Heart right ventricle (tissue), 16 donors: ENCODE data around the gene CSMD2. TPM values are rescaled to one million over a fixed set of nuclear protein-coding genes. Genes with fewer than 3 reads are reported as not detected.

Experiments used
- ATAC-seq, 8 donors: fragments of 200-7000 bp; cut with Tn5 transposase; one replicate each; pipeline ENCODE4 v1.9.1; 2020; ENCODE audit warnings: mild to moderate bottlenecking in 8 of 8, moderate library complexity in 8 of 8, moderate number of reproducible peaks in 1 of 8
- DNase-seq, 2 donors: peaks; one replicate each; pipeline ENCODE4 v3.0.0-alpha.2; 2020
- H3K27ac ChIP-seq, 10 donors: fragments of 200-600 bp; sonication (generic) in 2 of 10; one replicate each; pipeline versions ENCODE4 v1.5.0 to v1.8.0; 2020 to 2022; ENCODE audit warnings: mild to moderate bottlenecking in 3 of 10
- H3K27me3 ChIP-seq, 7 donors: fragments of 200-600 bp; one replicate each; pipeline ENCODE4 v1.8.0; 2021 to 2022; ENCODE audit warnings: mild to moderate bottlenecking in 2 of 7
- H3K36me3 ChIP-seq, 9 donors: fragments of 200-600 bp; sonication (generic) in 1 of 9; one replicate each; pipeline versions ENCODE4 v1.5.0 to v1.8.0; 2020 to 2022; ENCODE audit warnings: mild to moderate bottlenecking in 2 of 9
- H3K4me1 ChIP-seq, 9 donors: fragments of 200-600 bp; sonication (generic) in 1 of 9; one replicate each; pipeline versions ENCODE4 v1.5.0 to v1.8.0; 2020 to 2022; ENCODE audit warnings: mild to moderate bottlenecking in 4 of 9
- H3K4me3 ChIP-seq, 10 donors: fragments of 200-600 bp; sonication (generic) in 2 of 10; one replicate each; pipeline versions ENCODE4 v1.5.0 to v1.8.0; 2020 to 2022; ENCODE audit warnings: mild to moderate bottlenecking in 7 of 10, moderate library complexity in 2 of 10
- H3K9me3 ChIP-seq, 11 donors: fragments of 200-600 bp in 10 of 11; sonication (generic) in 2 of 11; one replicate each; pipeline versions ENCODE4 v1.5.0 to v1.8.0; 2013 to 2022; ENCODE audit warnings: mild to moderate bottlenecking in 2 of 11, control low read depth in 1 of 11, moderate library complexity in 1 of 11
- WGBS, 2 donors: extraction: QIAGEN DNeasy Blood & Tissue Kit; methylation state at CpG; one replicate each; pipeline ENCODE4 v1.1.7; 2013; ENCODE audit warnings: inconsistent platforms in 1 of 2; 5-methylcytosine and 5-hydroxymethylcytosine counted together
- intact Hi-C, 10 donors: fragments of 100-400 bp; cut with DNase I; formaldehyde crosslinking; loops; one replicate each; pipeline versions ENCODE4 v1.11.1 to v1.14.2; 2022
- polyA plus RNA-seq, 2 donors: library from polyadenylated mRNA; stranded (reverse); fragments of 200-250 nt; gene quantifications; one replicate each; pipeline ENCODE4 v1.2.3, GENCODE V29; 2013
- total RNA-seq, 10 donors: library from RNA; stranded (reverse); fragmentation: NEBNext Ultra II Directional in 3 of 10; extraction: Animal tissue kit (Norgen Biotek cat#: 25700) in 3 of 10; gene quantifications; one replicate each; pipeline versions ENCODE4 v1.2.1 to v1.2.4, GENCODE V29; 2021 to 2023
- TF ChIP-seq, protein P1 (sequence below), 9 donors: fragments of 200-600 bp; sonication (generic) in 2 of 9; IDR thresholded peaks; one replicate each; pipeline versions ENCODE4 v1.5.0 to v1.8.0; 2021 to 2022; ENCODE audit warnings: antibody characterized with exemption in 9 of 9, mild to moderate bottlenecking in 5 of 9, moderate library complexity in 1 of 9
- donor health status: Arrhythmogenic right ventricular cardiomyopathy.
- donor health status: ischemic (EF 13 %, LVEDD 7.1; RV severe dilation, severe dysfunction).
- donor health status: healthy with polysubstance abuse.
- donor health status: DM: no; HTN: yes; CAD: no.
- donor health status: DM: no; HTN: no; CAD: no.
- donor health status: ischemic (EF 25% LVEDD 6.9; RV normal size, moderate dysfunction).
- donor health status: ischemic (EF 25% LVEDD 5.7; RV mildly dilated, moderate dysfunction).
- donor health status: healthy.
- donor health status: DM: yes; HTN: yes; CAD: no.
- donor health status: Ischemic cardiomyopathy.
- donor health status: ischemic (EF 35%, LVEDD 5.7; RV mildly dilated, moderate dysfunction).
- donor health status: nonischemic (EF 11% LVEDD 7.7; RV severe dilation, severe dysfunction).
- donor health status: DM: yes; HTN: yes; CAD: no.
- donor health status: PGD.
- donor health status: ischemic (EF 29% LVEDD 5.4; RV normal size, mild dysfunction).
- donor health status: nonischemic (EF 23%, LVEDD 6.1; RV moderate dilation, normal function).

The CSMD2 gene
- total and polyA plus RNA-seq, 12 donors, result 0.04 to 0.97 (median 0.14) TPM; not detected in 1

DNA sequence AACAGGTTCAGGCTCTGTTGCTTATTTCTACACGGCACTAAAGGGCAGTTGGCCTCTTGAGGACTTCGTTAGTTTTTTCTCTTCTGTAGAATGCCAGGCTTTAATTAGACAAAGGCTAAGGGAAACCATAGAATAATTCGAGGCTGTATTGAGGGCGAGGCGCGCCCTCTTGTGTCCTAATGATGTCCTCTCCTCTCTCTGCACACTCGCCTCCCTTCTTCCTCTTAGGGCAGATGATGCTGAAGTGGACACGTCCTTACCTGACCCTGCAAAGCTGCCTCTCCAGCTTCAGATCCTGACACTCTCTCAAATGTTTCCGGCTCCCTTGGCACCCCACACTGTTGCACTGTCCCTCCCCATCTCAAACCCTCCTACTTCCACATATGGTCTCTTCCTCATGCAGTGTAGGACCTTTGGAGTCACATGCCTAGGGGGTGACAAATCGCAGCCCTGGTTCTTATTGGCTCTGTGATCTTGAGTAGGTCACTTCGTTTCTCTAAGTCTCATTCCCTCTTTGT is 694.5 kb downstream of the CSMD2 start:
- DNase-seq (peak; percentile 72 to 78), ATAC-seq (peak; percentile 47 to 69 (median 60))
- peaks cover 5 to 66% (median 49%) of the 10 kb centered on the region in 9 donors for H3K4me1 ChIP-seq
- H3K27ac ChIP-seq, result peak overlapping the region in 7 of 10 donors; percentile 36 to 92 (median 81)
- TF ChIP-seq, protein P1, sequence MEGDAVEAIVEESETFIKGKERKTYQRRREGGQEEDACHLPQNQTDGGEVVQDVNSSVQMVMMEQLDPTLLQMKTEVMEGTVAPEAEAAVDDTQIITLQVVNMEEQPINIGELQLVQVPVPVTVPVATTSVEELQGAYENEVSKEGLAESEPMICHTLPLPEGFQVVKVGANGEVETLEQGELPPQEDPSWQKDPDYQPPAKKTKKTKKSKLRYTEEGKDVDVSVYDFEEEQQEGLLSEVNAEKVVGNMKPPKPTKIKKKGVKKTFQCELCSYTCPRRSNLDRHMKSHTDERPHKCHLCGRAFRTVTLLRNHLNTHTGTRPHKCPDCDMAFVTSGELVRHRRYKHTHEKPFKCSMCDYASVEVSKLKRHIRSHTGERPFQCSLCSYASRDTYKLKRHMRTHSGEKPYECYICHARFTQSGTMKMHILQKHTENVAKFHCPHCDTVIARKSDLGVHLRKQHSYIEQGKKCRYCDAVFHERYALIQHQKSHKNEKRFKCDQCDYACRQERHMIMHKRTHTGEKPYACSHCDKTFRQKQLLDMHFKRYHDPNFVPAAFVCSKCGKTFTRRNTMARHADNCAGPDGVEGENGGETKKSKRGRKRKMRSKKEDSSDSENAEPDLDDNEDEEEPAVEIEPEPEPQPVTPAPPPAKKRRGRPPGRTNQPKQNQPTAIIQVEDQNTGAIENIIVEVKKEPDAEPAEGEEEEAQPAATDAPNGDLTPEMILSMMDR (IDR thresholded peaks at IDR 0.05), result peak; percentile 54 to 95 (median 88)
- no peaks in the 10 kb centered on the region for H3K27me3 ChIP-seq
- intact Hi-C loops, result loop anchor here (1.0 to 10.0 kb wide), 15 partner anchors 103 to 346 kb away; no protein-coding TSS in a partner anchor
- H3K9me3 ChIP-seq, result no peaks in the 10 kb centered on the region
- 2% methylated on average over 11 of the region's 11 CpGs for WGBS, 2 donors
- H3K36me3 ChIP-seq, result no peaks in the 10 kb centered on the region
- H3K4me3 ChIP-seq, result no peak overlapping the region

DNA sequence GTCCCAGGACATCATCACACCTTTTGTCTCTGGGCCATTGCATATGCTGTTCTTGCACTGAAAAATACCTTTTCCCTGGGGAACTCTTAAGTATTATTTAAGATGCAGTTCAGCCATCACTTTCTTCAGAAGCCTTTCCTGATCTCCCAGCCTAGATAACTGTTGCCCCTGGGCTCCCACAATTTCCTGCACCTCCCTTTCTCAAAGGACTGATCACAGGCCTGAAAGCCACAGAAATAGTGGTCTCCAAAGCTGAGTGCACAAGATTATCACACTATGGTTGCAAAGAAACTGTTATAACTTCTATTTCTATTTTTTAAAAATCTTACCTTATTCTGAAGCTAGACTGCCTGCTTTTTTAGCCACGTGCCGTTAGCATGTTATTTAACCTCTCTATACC is 695.3 kb downstream of the CSMD2 start:
- Histone ChIP-seq H3K4me3 (no peak overlapping the region), H3K9me3 (no peaks in the 10 kb centered on the region), H3K27ac (peak overlapping the region in 2 of 10 donors; percentile 33 to 81), H3K27me3 (no peaks in the 10 kb centered on the region), H3K36me3 (no peaks in the 10 kb centered on the region), H3K4me1 (peaks cover 5 to 59% (median 50%) of the 10 kb centered on the region in 9 donors)
- no peak for DNase-seq
- TF ChIP-seq, protein P1 (IDR thresholded peaks at IDR 0.05), result no peak
- 95% methylated on average over 2 of the region's 2 CpGs for WGBS, 2 donors
- intact Hi-C loops, result loop anchor here (1.0 to 10.0 kb wide), 22 partner anchors 95 to 375 kb away; no protein-coding TSS in a partner anchor
- ATAC-seq, result no peak

DNA sequence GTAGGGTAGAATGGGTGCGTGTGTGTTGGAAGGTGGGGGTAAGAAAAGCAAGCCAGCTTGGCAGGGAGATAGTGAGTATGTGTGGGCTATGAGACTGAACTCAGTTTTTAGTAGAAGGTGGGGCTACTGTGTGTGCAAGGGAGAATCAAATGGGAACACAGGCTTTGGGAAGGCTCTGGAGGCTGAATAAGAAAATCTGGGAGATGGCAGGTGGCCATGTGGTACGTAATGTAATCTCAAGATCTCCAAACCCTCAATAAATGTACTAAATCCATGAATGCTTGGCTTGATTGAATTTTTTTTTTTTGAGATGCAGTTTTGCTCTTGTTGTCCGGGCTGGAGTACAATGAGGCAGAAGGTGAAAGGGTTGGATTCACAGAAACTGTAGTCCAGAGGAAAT is 696.1 kb downstream of the CSMD2 start:
- ATAC-seq (no peak), DNase-seq (no peak)
- WGBS, 2 donors, result 84 to 88% methylated on average over 3 of the region's 3 CpGs
- TF ChIP-seq, protein P1 (IDR thresholded peaks at IDR 0.05), result no peak
- Histone ChIP-seq H3K27me3 (no peaks in the 10 kb centered on the region), H3K36me3 (no peaks in the 10 kb centered on the region), H3K27ac (no peak overlapping the region), H3K4me1 (peaks cover 5 to 52% (median 43%) of the 10 kb centered on the region in 9 donors), H3K4me3 (no peak overlapping the region), H3K9me3 (no peaks in the 10 kb centered on the region)
- intact Hi-C loops, result loop anchor here in 8 of 10 donors (5.0 to 10.0 kb wide), 10 partner anchors 94 to 374 kb away; no protein-coding TSS in a partner anchor

DNA sequence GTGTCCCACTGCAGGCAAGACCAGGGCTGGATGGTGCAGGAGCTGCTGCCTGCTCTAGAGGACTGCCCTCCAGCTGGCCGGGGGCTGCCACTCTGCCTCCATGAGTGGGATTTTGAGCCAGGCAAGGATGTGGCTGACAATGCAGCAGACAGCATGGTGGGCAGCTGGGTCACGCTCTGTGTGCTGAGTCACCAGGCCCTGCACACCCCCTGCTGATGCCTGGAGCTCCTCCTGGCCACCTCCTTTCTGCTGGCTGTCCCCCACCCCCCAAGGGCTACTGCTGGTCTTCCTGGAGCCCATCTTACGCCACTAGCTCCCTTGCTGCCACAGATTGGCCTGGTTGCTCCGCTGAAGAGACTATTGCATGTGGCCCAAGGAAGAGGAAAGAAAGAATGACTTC is 696.5 kb downstream of the CSMD2 start:
- ATAC-seq, result no peak
- no peak for DNase-seq
- H3K4me1 ChIP-seq, result peaks cover 4 to 47% (median 38%) of the 10 kb centered on the region in 9 donors
- no peaks in the 10 kb centered on the region for H3K36me3 ChIP-seq
- TF ChIP-seq, protein P1 (IDR thresholded peaks at IDR 0.05), result no peak
- 95 to 97% methylated on average over 4 of the region's 4 CpGs for WGBS, 2 donors
- H3K27me3 ChIP-seq, result no peaks in the 10 kb centered on the region
- H3K4me3 ChIP-seq, result no peak overlapping the region
- H3K9me3 ChIP-seq, result no peaks in the 10 kb centered on the region
- H3K27ac ChIP-seq, result no peak overlapping the region
- intact Hi-C loops, result loop anchor here in 8 of 10 donors (5.0 to 10.0 kb wide), 10 partner anchors 94 to 374 kb away; no protein-coding TSS in a partner anchor
